ENCODE measurements around the gene EGFL7. TPM values are rescaled to one million over a fixed set of nuclear protein-coding genes. Genes with fewer than 3 reads are reported as not detected.

Gene EGFL7
- total RNA-seq, 1 donor from 2014 or later, result 16.3 TPM

- DNase-seq (ENCODE audit: low spot score, unreplicated experiment), result no peak
- Mint-ChIP-seq H3K4me1 (ENCODE audit: low read depth) (no peaks in the 10 kb centered on the region), H3K9me3 (ENCODE audit: low read depth) (no peaks in the 10 kb centered on the region), H3K27ac (no peak overlapping the region), H3K27me3 (peaks cover 6% of the 10 kb centered on the region), H3K4me3 (ENCODE audit: low read depth) (no peak overlapping the region), H3K36me3 (ENCODE audit: insufficient read depth) (no peaks in the 10 kb centered on the region)
- TF ChIP-seq CTCF (IDR thresholded peaks at IDR 0.05; ENCODE audit: unreplicated experiment), result no peak
Observed at GRCh38 chr9:136650648-136651047, 12.1 kb upstream of the EGFL7 start.

GRCh38 chr9:136651860-136652259 is 10.9 kb upstream of the EGFL7 start:
- DNase-seq (ENCODE audit: low spot score, unreplicated experiment), result no peak
- Mint-ChIP-seq H3K27ac (no peak overlapping the region), H3K4me1 (ENCODE audit: low read depth) (no peaks in the 10 kb centered on the region), H3K4me3 (ENCODE audit: low read depth) (no peak overlapping the region), H3K36me3 (ENCODE audit: insufficient read depth) (no peaks in the 10 kb centered on the region), H3K9me3 (ENCODE audit: low read depth) (no peaks in the 10 kb centered on the region), H3K27me3 (peaks cover 6% of the 10 kb centered on the region)
- no peak for TF ChIP-seq CTCF (IDR thresholded peaks at IDR 0.05; ENCODE audit: unreplicated experiment)

- no peak for DNase-seq (ENCODE audit: low spot score, unreplicated experiment)
- no peaks in the 10 kb centered on the region for H3K9me3 Mint-ChIP-seq (ENCODE audit: low read depth)
- no peak overlapping the region for H3K4me3 Mint-ChIP-seq (ENCODE audit: low read depth)
- no peaks in the 10 kb centered on the region for H3K36me3 Mint-ChIP-seq (ENCODE audit: insufficient read depth)
- no peaks in the 10 kb centered on the region for H3K4me1 Mint-ChIP-seq (ENCODE audit: low read depth)
- no peak overlapping the region for H3K27ac Mint-ChIP-seq
- TF ChIP-seq CTCF (IDR thresholded peaks at IDR 0.05; ENCODE audit: unreplicated experiment), result no peak
- peaks cover 13% of the 10 kb centered on the region for H3K27me3 Mint-ChIP-seq
Observed at GRCh38 chr9:136653323-136654079, 9.2 kb upstream of the EGFL7 start.

- no peak overlapping the region for H3K27ac Mint-ChIP-seq
- H3K4me3 Mint-ChIP-seq (ENCODE audit: low read depth), result no peak overlapping the region
- H3K27me3 Mint-ChIP-seq, result peaks cover 11% of the 10 kb centered on the region
- H3K9me3 Mint-ChIP-seq (ENCODE audit: low read depth), result no peaks in the 10 kb centered on the region
- TF ChIP-seq CTCF (IDR thresholded peaks at IDR 0.05; ENCODE audit: unreplicated experiment), result no peak
- no peaks in the 10 kb centered on the region for H3K36me3 Mint-ChIP-seq (ENCODE audit: insufficient read depth)
- H3K4me1 Mint-ChIP-seq (ENCODE audit: low read depth), result no peaks in the 10 kb centered on the region
- DNase-seq (ENCODE audit: low spot score, unreplicated experiment), result no peak
Observed at GRCh38 chr9:136654820-136655535, 7.7 kb upstream of the EGFL7 start.

GRCh38 chr9:136655536-136656182 is 7.1 kb upstream of the EGFL7 start:
- DNase-seq (ENCODE audit: low spot score, unreplicated experiment), result no peak

More at GRCh38 chr9:136655536-136656182, 7.1 kb upstream of the EGFL7 start:
- Mint-ChIP-seq H3K4me3 (ENCODE audit: low read depth) (no peak overlapping the region), H3K27ac (no peak overlapping the region), H3K9me3 (ENCODE audit: low read depth) (no peaks in the 10 kb centered on the region), H3K4me1 (ENCODE audit: low read depth) (no peaks in the 10 kb centered on the region), H3K36me3 (ENCODE audit: insufficient read depth) (no peaks in the 10 kb centered on the region), H3K27me3 (peaks cover 11% of the 10 kb centered on the region)
- no peak for TF ChIP-seq CTCF (IDR thresholded peaks at IDR 0.05; ENCODE audit: unreplicated experiment)
